ENCODE results near the gene GTF3A. TPM values are rescaled to one million over a fixed set of nuclear protein-coding genes. Genes with fewer than 3 reads are reported as not detected.

GTF3A gene
- total RNA-seq, 1 experiment from 2014 or later = 126 TPM

DNA sequence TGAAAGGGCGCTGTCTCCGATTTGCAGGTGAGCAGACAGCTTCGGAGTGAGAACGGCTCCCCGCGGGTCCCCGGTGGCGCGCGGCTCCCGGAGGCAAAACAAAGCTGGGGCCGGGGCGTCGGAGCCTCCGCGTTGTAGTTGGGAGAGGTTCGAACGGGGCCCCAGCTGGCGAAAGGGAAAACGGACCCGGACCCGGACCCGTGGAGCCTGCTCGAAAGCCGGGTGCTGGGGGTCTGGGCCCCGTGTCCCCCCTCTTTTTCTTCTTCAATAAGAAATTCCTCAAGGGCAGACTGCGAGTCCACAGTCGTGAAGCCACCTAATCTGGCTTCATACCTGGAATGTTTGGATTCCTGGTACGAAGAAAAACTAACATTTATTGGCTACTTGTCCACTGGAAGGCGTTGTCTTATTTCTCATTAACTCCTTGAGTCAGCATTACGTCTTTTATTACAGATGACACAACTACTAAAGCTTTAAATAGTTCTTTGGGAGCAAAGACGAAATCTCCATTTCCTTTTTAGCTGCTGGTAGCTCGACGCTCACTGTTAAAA, 26.6 kb downstream of the GTF3A start:
- Histone ChIP-seq H3K4me1 (ENCODE audit: insufficient read depth, low read length, poor library complexity, severe bottlenecking) (no peaks in the 10 kb centered on the region), H3K9me3 (ENCODE audit: low read depth, low read length, poor library complexity, severe bottlenecking) (no peaks in the 10 kb centered on the region), H3K27ac (ENCODE audit: low read depth, low read length, poor library complexity, severe bottlenecking) (peak overlapping the region; percentile 96), H3K27me3 (replicated peaks; ENCODE audit: insufficient read depth, low read depth, low read length, poor library complexity) (no peaks in the 10 kb centered on the region), H3K4me3 (ENCODE audit: low read depth, low read length, poor library complexity, severe bottlenecking) (peak overlapping the region; percentile 67), H3K36me3 (ENCODE audit: insufficient read depth, low read length, poor library complexity, severe bottlenecking) (no peaks in the 10 kb centered on the region)
- no TSS peak for BruUV-seq (replicated peaks)
- intact Hi-C loops (cut with micrococcal nuclease; ENCODE audit: unreplicated experiment) = no loop called here
- CTCF ChIA-PET = no interaction called here
- POLR2A ChIA-PET (ENCODE audit: low non-redundant PET) = no interaction called here
- TF ChIP-seq, protein P1, sequence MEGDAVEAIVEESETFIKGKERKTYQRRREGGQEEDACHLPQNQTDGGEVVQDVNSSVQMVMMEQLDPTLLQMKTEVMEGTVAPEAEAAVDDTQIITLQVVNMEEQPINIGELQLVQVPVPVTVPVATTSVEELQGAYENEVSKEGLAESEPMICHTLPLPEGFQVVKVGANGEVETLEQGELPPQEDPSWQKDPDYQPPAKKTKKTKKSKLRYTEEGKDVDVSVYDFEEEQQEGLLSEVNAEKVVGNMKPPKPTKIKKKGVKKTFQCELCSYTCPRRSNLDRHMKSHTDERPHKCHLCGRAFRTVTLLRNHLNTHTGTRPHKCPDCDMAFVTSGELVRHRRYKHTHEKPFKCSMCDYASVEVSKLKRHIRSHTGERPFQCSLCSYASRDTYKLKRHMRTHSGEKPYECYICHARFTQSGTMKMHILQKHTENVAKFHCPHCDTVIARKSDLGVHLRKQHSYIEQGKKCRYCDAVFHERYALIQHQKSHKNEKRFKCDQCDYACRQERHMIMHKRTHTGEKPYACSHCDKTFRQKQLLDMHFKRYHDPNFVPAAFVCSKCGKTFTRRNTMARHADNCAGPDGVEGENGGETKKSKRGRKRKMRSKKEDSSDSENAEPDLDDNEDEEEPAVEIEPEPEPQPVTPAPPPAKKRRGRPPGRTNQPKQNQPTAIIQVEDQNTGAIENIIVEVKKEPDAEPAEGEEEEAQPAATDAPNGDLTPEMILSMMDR (conservative IDR thresholded peaks at IDR 0.05; ENCODE audit: low read depth, low read length) = no peak
- no peak for TF ChIP-seq EZH2 (IDR thresholded peaks at IDR 0.05; ENCODE audit: borderline replicate concordance, low read depth, low read length, poor library complexity, severe bottlenecking)
- peak; percentile 29 for DNase-seq (ENCODE audit: low spot score)

DNA sequence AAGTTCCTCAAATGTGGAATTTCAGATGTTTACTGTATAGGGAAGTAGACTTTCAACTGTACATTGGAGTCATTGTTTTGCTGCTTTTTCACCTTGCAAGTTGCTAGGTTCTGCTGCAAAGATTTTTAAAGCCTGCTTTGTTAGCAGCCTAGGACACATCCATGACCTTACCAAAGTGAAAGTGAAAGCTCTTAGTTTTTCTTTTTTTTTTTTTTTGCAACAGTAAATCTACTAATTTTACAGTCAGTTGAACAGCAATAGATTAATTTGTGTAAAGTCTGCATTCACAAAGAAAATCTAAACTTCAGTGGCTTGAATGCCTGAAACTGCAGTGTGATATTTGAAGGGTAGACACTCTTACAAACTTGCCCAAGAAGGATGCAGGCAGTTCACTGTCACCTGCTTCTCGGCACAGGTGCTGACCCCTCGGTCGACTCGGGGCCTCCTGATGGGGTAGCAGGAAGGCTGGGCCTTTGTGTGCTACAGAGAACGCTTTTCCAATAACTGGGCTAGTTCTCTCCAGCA, 31.0 kb downstream of the GTF3A start:
- intact Hi-C loops (cut with micrococcal nuclease; ENCODE audit: unreplicated experiment) = no loop called here

DNA sequence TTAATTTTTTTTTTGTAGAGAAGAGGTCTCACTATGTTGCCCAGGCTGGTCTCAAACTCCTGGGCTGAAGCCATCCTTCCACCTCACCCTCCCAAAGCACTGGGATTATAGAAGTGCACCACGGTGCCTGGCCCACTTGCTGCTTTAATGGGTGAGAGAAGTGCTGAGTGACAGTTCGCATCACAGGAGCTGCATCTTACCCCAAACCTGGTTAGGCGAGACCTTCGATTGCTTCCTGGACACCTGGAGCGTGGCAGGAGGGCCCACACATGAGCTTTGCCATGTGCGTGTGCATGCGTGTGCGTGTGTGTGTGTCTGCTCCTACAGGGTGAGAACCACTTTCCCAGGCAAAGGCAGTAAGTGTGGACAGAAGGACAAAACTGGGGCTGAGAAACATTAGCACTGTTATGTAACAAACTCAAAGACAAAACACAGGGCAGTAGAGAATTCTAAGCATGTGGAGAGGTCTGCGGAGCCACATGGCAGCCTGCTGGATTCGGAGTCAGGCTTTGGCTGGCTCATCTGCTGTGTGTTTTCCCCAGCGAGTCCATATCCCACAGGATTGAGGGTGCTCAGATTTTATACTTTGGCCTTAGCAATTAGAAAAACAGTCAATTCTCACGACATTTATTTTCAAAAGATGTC, 37.6 kb downstream of the GTF3A start:
- H3K36me3 ChIP-seq (ENCODE audit: insufficient read depth, low read length, poor library complexity, severe bottlenecking) = no peaks in the 10 kb centered on the region
- no peaks in the 10 kb centered on the region for H3K9me3 ChIP-seq (ENCODE audit: low read depth, low read length, poor library complexity, severe bottlenecking)
- DNase-seq (ENCODE audit: low spot score) = no peak
- ChIA-PET CTCF (no interaction called here), POLR2A (ENCODE audit: low non-redundant PET) (interaction anchor here (0.6 kb wide), 1 partner anchor 1197 kb away, joined by 5 read pairs; the partner anchor contains the start of gene POMP)
- H3K4me3 ChIP-seq (ENCODE audit: low read depth, low read length, poor library complexity, severe bottlenecking) = no peak overlapping the region
- intact Hi-C loops (cut with micrococcal nuclease; ENCODE audit: unreplicated experiment) = no loop called here
- no peaks in the 10 kb centered on the region for H3K4me1 ChIP-seq (ENCODE audit: insufficient read depth, low read length, poor library complexity, severe bottlenecking)
- TF ChIP-seq EZH2 (IDR thresholded peaks at IDR 0.05; ENCODE audit: borderline replicate concordance, low read depth, low read length, poor library complexity, severe bottlenecking) = no peak
- TF ChIP-seq, protein P1 (conservative IDR thresholded peaks at IDR 0.05; ENCODE audit: low read depth, low read length) = no peak
- no peak overlapping the region for H3K27ac ChIP-seq (ENCODE audit: low read depth, low read length, poor library complexity, severe bottlenecking)
- no TSS peak for BruUV-seq (replicated peaks)
- H3K27me3 ChIP-seq (replicated peaks; ENCODE audit: insufficient read depth, low read depth, low read length, poor library complexity) = no peaks in the 10 kb centered on the region

More for the DNA sequence above, 31.0 kb downstream of the GTF3A start:
- no peaks in the 10 kb centered on the region for H3K9me3 ChIP-seq (ENCODE audit: low read depth, low read length, poor library complexity, severe bottlenecking)
- no peaks in the 10 kb centered on the region for H3K4me1 ChIP-seq (ENCODE audit: insufficient read depth, low read length, poor library complexity, severe bottlenecking)
- TF ChIP-seq EZH2 (IDR thresholded peaks at IDR 0.05; ENCODE audit: borderline replicate concordance, low read depth, low read length, poor library complexity, severe bottlenecking) = no peak
- TF ChIP-seq, protein P1 (conservative IDR thresholded peaks at IDR 0.05; ENCODE audit: low read depth, low read length) = no peak
- no peak for DNase-seq (ENCODE audit: low spot score)
- BruUV-seq (replicated peaks) = no TSS peak
- H3K36me3 ChIP-seq (ENCODE audit: insufficient read depth, low read length, poor library complexity, severe bottlenecking) = no peaks in the 10 kb centered on the region
- no peak overlapping the region for H3K27ac ChIP-seq (ENCODE audit: low read depth, low read length, poor library complexity, severe bottlenecking)
- H3K4me3 ChIP-seq (ENCODE audit: low read depth, low read length, poor library complexity, severe bottlenecking) = no peak overlapping the region
- H3K27me3 ChIP-seq (replicated peaks; ENCODE audit: insufficient read depth, low read depth, low read length, poor library complexity) = no peaks in the 10 kb centered on the region
- CTCF ChIA-PET = no interaction called here
- POLR2A ChIA-PET (ENCODE audit: low non-redundant PET) = no interaction called here
